Activated CD4-positive, alpha-beta T cell treated with anti-CD3 and anti-CD28 coated beads, Interleukin-2, amount 10 ng/mL, durations not matched to agents 7 days and 5 days (primary cell): ENCODE measurements around the gene NUDCD3. TPM values are rescaled to one million over a fixed set of nuclear protein-coding genes. Genes with fewer than 3 reads are reported as not detected.
A peak's percentile ranks its signal among the peaks of the same experiment; 100 is the strongest.

ENCODE experiments used
- CTCF ChIA-PET: fragments of 350-600 bp; sonication (Branson Sonifier 250); formaldehyde crosslinking; loops from one replicate; lab custom pipeline; 2021; ENCODE audit warnings: antibody characterized with exemption; lab: Charles Lee
- POLR2A ChIA-PET: fragments of 350-600 bp; sonication (Branson Sonifier 250); formaldehyde crosslinking; loops from one replicate; lab custom pipeline; 2021; ENCODE audit warnings: antibody characterized with exemption; lab: Charles Lee
- DNase-seq: peaks from one replicate; pipeline ENCODE4 v3.0.0-alpha.2; 2020
- H3K27ac Mint-ChIP-seq: one replicate; pipeline ENCODE4 v1.8.0; 2021; ENCODE audit warnings: mild to moderate bottlenecking, moderate library complexity, mixed read lengths
- H3K27me3 Mint-ChIP-seq: one replicate; pipeline ENCODE4 v1.8.0; 2021; ENCODE audit warnings: mixed read lengths
- H3K36me3 Mint-ChIP-seq: one replicate; pipeline ENCODE4 v1.8.0; 2021; ENCODE audit warnings: low read depth, mixed read lengths
- H3K4me1 Mint-ChIP-seq: one replicate; pipeline ENCODE4 v1.8.0; 2021; ENCODE audit warnings: mixed read lengths
- H3K4me3 Mint-ChIP-seq: one replicate; pipeline ENCODE4 v1.8.0; 2021; ENCODE audit warnings: mild to moderate bottlenecking, moderate library complexity, mixed read lengths
- H3K9me3 Mint-ChIP-seq: one replicate; pipeline ENCODE4 v1.8.0; 2021; ENCODE audit warnings: mixed read lengths
- total RNA-seq, 2 experiments: library from RNA; stranded (reverse); gene quantifications; one replicate each; pipeline ENCODE4 v1.2.3, GENCODE V29; 2021

Gene NUDCD3
- total RNA-seq, 2 experiments from 2014 or later = 74.3 to 75.9 TPM

- Mint-ChIP-seq H3K9me3 (no peaks in the 10 kb centered on the region), H3K4me3 (no peak overlapping the region)
These were observed 91.9 kb downstream of the NUDCD3 start for GRCh38 chr7:44398511-44398911.

DNA sequence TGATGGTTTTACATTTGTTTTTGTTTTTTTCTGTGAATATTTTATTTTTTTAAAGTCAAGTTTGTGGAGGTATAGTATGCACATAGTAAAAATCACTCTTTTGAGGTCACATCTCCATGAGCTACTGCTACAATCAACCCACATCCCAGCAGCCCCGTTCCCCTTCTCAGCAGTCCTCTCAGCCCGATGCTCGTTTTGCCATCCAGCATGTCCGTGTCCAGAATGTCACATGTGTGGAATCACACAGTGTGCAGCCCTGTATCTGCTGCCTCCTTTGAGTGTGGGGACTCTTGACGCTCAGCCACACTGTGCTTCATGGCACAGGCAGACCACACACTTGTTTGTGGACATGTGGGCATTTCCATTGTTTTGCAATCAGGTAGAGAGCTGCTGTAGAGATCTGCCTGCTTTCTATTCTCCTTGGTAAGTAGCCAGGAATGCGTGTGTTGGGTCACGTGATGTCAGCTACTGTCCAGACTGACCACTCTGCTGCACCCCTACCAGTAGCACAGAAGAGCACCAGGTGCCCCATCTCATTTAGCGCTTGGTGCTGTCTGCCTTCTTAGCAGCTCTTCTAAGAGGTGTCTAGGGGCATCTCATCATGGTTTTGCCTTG lies 93.4 kb downstream of the NUDCD3 start:
- ChIA-PET POLR2A (no interaction called here), CTCF (interaction anchor here (0.6 kb wide), 1 partner anchor 13 kb away, joined by 3 read pairs; no protein-coding TSS in a partner anchor)
- Mint-ChIP-seq H3K27ac (no peak overlapping the region), H3K9me3 (no peaks in the 10 kb centered on the region), H3K36me3 (peaks cover 3% of the 10 kb centered on the region), H3K27me3 (no peaks in the 10 kb centered on the region), H3K4me3 (no peak overlapping the region), H3K4me1 (no peaks in the 10 kb centered on the region)
- DNase-seq = no peak

More at GRCh38 chr7:44398511-44398911, 91.9 kb downstream of the NUDCD3 start:
- H3K27ac Mint-ChIP-seq = no peak overlapping the region
- peaks cover 4% of the 10 kb centered on the region for H3K36me3 Mint-ChIP-seq
- ChIA-PET CTCF (no interaction called here), POLR2A (no interaction called here)
- DNase-seq = no peak
- no peaks in the 10 kb centered on the region for H3K4me1 Mint-ChIP-seq
- H3K27me3 Mint-ChIP-seq = no peaks in the 10 kb centered on the region

DNA sequence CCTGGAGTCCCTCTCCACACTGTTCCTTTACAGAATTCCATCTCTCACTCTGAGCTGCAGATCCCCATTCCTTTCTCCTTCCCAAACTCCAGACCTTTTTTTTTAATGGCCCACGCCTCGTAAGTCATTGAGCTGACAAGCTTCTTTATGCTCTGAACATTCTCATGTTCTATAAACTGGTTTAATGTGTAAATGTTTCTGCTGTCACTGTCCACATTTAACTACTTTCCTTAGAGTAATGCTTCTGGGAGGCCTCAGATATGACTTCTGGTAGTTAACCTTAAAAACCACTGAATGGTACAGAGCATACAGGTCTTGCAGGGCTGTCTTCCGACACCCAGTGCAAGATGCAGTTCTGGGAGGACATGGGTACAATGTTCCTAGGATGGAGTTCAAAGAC lies 94.0 kb downstream of the NUDCD3 start:
- CTCF ChIA-PET = no interaction called here
- H3K27me3 Mint-ChIP-seq = no peaks in the 10 kb centered on the region

GRCh38 chr7:44395067-44395466 lies 95.4 kb downstream of the NUDCD3 start:
- DNase-seq = no peak
- Mint-ChIP-seq H3K36me3 (peaks cover 8% of the 10 kb centered on the region), H3K4me3 (no peak overlapping the region), H3K9me3 (no peaks in the 10 kb centered on the region), H3K27me3 (no peaks in the 10 kb centered on the region), H3K27ac (no peak overlapping the region), H3K4me1 (no peaks in the 10 kb centered on the region)
- POLR2A ChIA-PET = no interaction called here
- CTCF ChIA-PET = no interaction called here

More for the DNA sequence above, 94.0 kb downstream of the NUDCD3 start:
- Mint-ChIP-seq H3K4me1 (no peaks in the 10 kb centered on the region), H3K27ac (peak overlapping the region; percentile 51), H3K9me3 (no peaks in the 10 kb centered on the region), H3K36me3 (peaks cover 3% of the 10 kb centered on the region), H3K4me3 (no peak overlapping the region)
- DNase-seq = no peak
- POLR2A ChIA-PET = no interaction called here

DNA sequence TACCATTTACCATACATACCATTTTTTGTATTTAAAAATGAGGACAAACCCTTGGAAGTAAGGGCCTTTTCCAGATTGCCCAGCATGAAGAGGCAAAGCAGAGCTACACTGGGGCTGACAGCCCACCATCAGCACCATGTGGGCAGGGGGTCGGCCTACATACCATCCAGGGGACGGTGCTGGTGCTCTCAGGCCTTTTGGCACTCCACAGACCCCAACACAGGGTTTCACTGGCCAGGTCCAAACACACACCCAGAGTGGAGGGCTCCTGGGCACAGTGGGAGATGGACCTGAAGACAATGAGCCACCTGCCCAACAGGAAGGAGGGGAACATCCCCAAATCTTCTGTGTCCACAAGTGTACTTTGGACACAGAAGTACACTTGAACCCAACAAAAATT lies 95.8 kb downstream of the NUDCD3 start:
- CTCF ChIA-PET = interaction anchor here (0.5 to 1.8 kb wide), 3 partner anchors 10 to 1580 kb away, joined by 3 to 5 read pairs (median 4); no protein-coding TSS in a partner anchor
- no peaks in the 10 kb centered on the region for H3K27me3 Mint-ChIP-seq
- H3K27ac Mint-ChIP-seq = no peak overlapping the region
- H3K4me1 Mint-ChIP-seq = no peaks in the 10 kb centered on the region
- POLR2A ChIA-PET = no interaction called here
- no peaks in the 10 kb centered on the region for H3K9me3 Mint-ChIP-seq
- no peak for DNase-seq
- no peak overlapping the region for H3K4me3 Mint-ChIP-seq
- peaks cover 8% of the 10 kb centered on the region for H3K36me3 Mint-ChIP-seq

DNA sequence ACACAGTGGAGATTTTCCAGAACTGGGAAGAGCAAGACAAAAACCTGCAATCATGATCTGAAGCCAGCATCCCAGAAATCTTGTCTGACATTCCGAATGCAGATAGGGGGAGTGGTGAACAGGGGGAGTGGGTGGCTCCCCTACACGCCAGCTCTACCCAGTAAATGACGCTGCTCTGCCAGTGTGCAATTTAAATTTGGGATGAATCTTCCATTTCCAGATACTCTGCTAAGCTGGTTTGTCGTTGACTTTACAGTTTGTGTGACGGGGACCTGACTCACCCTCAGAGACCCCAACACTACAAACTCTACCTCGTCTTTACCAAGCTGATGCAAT lies 96.4 kb downstream of the NUDCD3 start:
- CTCF ChIA-PET = interaction anchor here (0.5 to 1.8 kb wide), 3 partner anchors 10 to 1581 kb away, joined by 3 to 5 read pairs (median 4); no protein-coding TSS in a partner anchor

GRCh38 chr7:44393238-44394111 lies 97.0 kb downstream of the NUDCD3 start:
- no peak for DNase-seq
- H3K27me3 Mint-ChIP-seq = no peaks in the 10 kb centered on the region
- no peaks in the 10 kb centered on the region for H3K4me1 Mint-ChIP-seq
- no peak overlapping the region for H3K4me3 Mint-ChIP-seq
- no peak overlapping the region for H3K27ac Mint-ChIP-seq
- H3K36me3 Mint-ChIP-seq = peaks cover 8% of the 10 kb centered on the region
- POLR2A ChIA-PET = no interaction called here
- H3K9me3 Mint-ChIP-seq = no peaks in the 10 kb centered on the region
- CTCF ChIA-PET = interaction anchor here (1.1 to 1.8 kb wide), 2 partner anchors 11 to 14 kb away, joined by 3 to 5 read pairs; no protein-coding TSS in a partner anchor

More for the DNA sequence above, 96.4 kb downstream of the NUDCD3 start:
- Mint-ChIP-seq H3K27ac (no peak overlapping the region), H3K4me1 (no peaks in the 10 kb centered on the region), H3K27me3 (no peaks in the 10 kb centered on the region), H3K4me3 (no peak overlapping the region), H3K36me3 (peaks cover 8% of the 10 kb centered on the region), H3K9me3 (no peaks in the 10 kb centered on the region)
- POLR2A ChIA-PET = no interaction called here
- no peak for DNase-seq

GRCh38 chr7:44392618-44393010 lies 97.8 kb downstream of the NUDCD3 start:
- Mint-ChIP-seq H3K4me1 (no peaks in the 10 kb centered on the region), H3K9me3 (no peaks in the 10 kb centered on the region), H3K27me3 (no peaks in the 10 kb centered on the region), H3K4me3 (no peak overlapping the region), H3K27ac (no peak overlapping the region), H3K36me3 (peaks cover 11% of the 10 kb centered on the region)
- DNase-seq = no peak
- POLR2A ChIA-PET = no interaction called here
- CTCF ChIA-PET = interaction anchor here (1.1 to 1.8 kb wide), 4 partner anchors 9 to 61 kb away, joined by 3 to 5 read pairs (median 4); no protein-coding TSS in a partner anchor

DNA sequence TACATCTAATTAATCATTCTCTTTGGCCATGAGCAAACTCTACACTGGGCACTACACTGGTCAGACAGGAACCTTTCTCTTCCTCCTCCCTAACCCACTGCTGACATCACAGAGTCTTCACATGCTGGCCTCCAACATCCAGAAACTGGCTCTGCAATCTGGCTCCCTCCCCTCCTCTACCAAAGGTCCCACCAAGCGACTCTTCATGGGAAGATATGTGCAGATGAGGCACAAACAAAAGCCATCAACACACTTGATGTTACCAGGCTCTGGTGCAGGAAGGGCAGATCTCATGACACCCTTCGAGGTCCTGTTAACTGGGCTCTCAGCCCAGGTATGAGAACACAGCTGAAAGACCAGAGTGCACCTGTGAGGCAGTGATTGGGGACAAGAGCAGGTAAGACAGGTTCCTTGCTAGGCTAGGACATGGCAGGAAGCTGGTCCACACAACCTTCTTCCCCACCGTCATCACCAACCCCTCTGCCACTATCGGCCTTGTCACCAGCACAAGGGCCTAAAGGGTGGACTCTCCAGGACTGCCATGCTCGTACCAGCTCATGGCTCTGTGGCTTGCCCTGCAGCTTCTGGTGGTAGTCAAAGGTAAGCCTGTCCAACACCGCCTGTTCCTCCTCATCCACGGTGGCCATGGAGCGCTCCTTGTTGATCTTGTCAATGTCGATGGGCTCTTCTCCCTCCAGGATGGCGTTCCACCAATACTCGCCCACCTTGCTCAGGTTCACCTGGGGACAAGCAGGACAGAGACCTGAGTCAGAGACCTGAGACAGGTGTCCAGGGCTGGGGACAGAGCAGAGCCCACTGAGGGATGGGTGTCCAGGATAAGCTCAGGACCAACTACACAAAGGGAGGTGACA lies 98.5 kb downstream of the NUDCD3 start:
- ChIA-PET POLR2A (no interaction called here), CTCF (interaction anchor here (1.1 to 1.5 kb wide), 3 partner anchors 9 to 62 kb away, joined by 3 to 4 read pairs (median 3); no protein-coding TSS in a partner anchor)
- Mint-ChIP-seq H3K27me3 (no peaks in the 10 kb centered on the region), H3K4me3 (no peak overlapping the region), H3K36me3 (peaks cover 13% of the 10 kb centered on the region), H3K9me3 (no peaks in the 10 kb centered on the region), H3K4me1 (no peaks in the 10 kb centered on the region), H3K27ac (no peak overlapping the region)
- DNase-seq = no peak

DNA sequence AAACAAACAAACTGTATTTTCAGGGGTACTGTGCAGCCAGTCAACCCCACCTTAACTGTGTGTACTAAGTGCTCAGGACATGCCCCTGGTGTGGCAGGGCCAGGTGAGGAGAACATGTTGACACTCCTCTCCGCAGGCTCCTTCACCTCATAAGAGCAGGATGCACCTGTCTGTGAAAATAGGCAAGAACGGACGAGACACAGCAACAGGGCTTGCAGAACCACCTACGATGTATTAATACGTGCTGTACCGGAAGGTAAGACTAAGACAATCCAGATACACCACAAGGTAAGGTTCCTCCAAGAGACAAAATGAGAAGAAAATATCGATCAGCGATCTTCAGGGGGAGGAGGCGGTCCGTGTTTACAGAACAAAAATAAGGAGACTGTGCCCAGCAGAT lies 99.3 kb downstream of the NUDCD3 start:
- peaks cover 13% of the 10 kb centered on the region for H3K36me3 Mint-ChIP-seq
- ChIA-PET POLR2A (no interaction called here), CTCF (interaction anchor here (0.9 kb wide), 1 partner anchor 128 kb away, joined by 3 read pairs; no protein-coding TSS in a partner anchor)
- H3K9me3 Mint-ChIP-seq = no peaks in the 10 kb centered on the region
- no peaks in the 10 kb centered on the region for H3K27me3 Mint-ChIP-seq
- H3K27ac Mint-ChIP-seq = no peak overlapping the region
- H3K4me3 Mint-ChIP-seq = no peak overlapping the region
- DNase-seq = no peak
- no peaks in the 10 kb centered on the region for H3K4me1 Mint-ChIP-seq

GRCh38 chr7:44390701-44391100 lies 99.8 kb downstream of the NUDCD3 start:
- ChIA-PET CTCF (interaction anchor here (0.9 kb wide), 1 partner anchor 128 kb away, joined by 3 read pairs; no protein-coding TSS in a partner anchor), POLR2A (no interaction called here)
- Mint-ChIP-seq H3K27ac (no peak overlapping the region), H3K36me3 (peaks cover 11% of the 10 kb centered on the region), H3K4me3 (no peak overlapping the region), H3K9me3 (no peaks in the 10 kb centered on the region), H3K27me3 (no peaks in the 10 kb centered on the region), H3K4me1 (no peaks in the 10 kb centered on the region)
- no peak for DNase-seq
